Gastroesophageal sphincter (tissue), 4 donors: ENCODE results near the gene HPN. TPM values are rescaled to one million over a fixed set of nuclear protein-coding genes. Genes with fewer than 3 reads are reported as not detected.

ENCODE experiments used
- ATAC-seq: fragments of 150-250 bp; one replicate; pipeline ENCODE4 v1.9.1; 2016; ENCODE audit warnings: mild to moderate bottlenecking, moderate library complexity
- H3K27ac ChIP-seq, 4 donors: fragments of 200-600 bp; sonication (generic) in 3 of 4; 1 replicate in 3 of 4; 2 replicates in 1 of 4; pipeline ENCODE4 v1.5.1; 2016 to 2019
- H3K27me3 ChIP-seq: fragments of 200-600 bp; sonication (generic); one replicate; pipeline ENCODE4 v1.5.1; 2019
- H3K36me3 ChIP-seq, 2 donors: fragments of 200-600 bp; sonication (generic); one replicate each; pipeline ENCODE4 v1.5.1; 2019; ENCODE audit warnings: control low read depth in 1 of 2
- H3K4me1 ChIP-seq, 3 donors: fragments of 200-600 bp; sonication (generic); 1 replicate in 2 of 3; 2 replicates in 1 of 3; pipeline ENCODE4 v1.5.1; 2016 to 2019; ENCODE audit warnings: control low read depth in 2 of 3
- H3K4me3 ChIP-seq, 2 donors: fragments of 200-600 bp; sonication (generic); one replicate each; pipeline ENCODE4 v1.5.1; 2019; ENCODE audit warnings: mild to moderate bottlenecking in 1 of 2, moderate library complexity in 1 of 2
- H3K9me3 ChIP-seq, 3 donors: fragments of 200-600 bp; sonication (generic); one replicate each; pipeline ENCODE4 v1.5.1; 2017 to 2019; ENCODE audit warnings: control low read depth in 2 of 3
- EP300 ChIP-seq: sonication (generic); formaldehyde crosslinking; IDR thresholded peaks from one replicate; pipeline ENCODE4 v1.6.1; 2017; ENCODE audit warnings: antibody characterized with exemption, mild to moderate bottlenecking
- POLR2A ChIP-seq, 2 donors: fragments of 450-650 bp; IDR thresholded peaks; one replicate each; pipeline ENCODE4 v1.6.1; 2017; ENCODE audit warnings: antibody characterized with exemption in 2 of 2, mild to moderate bottlenecking in 2 of 2, moderate library complexity in 1 of 2
- POLR2AphosphoS5 ChIP-seq: sonication (generic); formaldehyde crosslinking; IDR thresholded peaks from one replicate; pipeline ENCODE4 v1.6.1; 2017; ENCODE audit warnings: antibody characterized with exemption
- WGBS, 2 donors: methylation state at CpG; one replicate each; pipeline ENCODE4 v1.1.5; 2018; ENCODE audit warnings: low coverage in 1 of 2; 5-methylcytosine and 5-hydroxymethylcytosine counted together
- total RNA-seq, 4 donors: library from RNA; depleted of rRNA; stranded (reverse); fragments of >200 nt; gene quantifications; one replicate each; pipeline ENCODE4 v1.1.0, GENCODE V29; 2016
- TF ChIP-seq, protein P1 (sequence below), 4 experiments: fragments of 200-600 bp in 2 of 4; fragments of 450-650 bp in 2 of 4; sonication (generic) in 1 of 4; IDR thresholded peaks; one replicate each; pipeline ENCODE4 v1.5.1; 2017 to 2019; ENCODE audit warnings: antibody characterized with exemption in 4 of 4, mild to moderate bottlenecking in 2 of 4, moderate library complexity in 2 of 4

The HPN gene
- total RNA-seq, 4 donors from 2014 or later, result 0.17 to 1.2 (median 0.27) TPM; not detected in 1

DNA sequence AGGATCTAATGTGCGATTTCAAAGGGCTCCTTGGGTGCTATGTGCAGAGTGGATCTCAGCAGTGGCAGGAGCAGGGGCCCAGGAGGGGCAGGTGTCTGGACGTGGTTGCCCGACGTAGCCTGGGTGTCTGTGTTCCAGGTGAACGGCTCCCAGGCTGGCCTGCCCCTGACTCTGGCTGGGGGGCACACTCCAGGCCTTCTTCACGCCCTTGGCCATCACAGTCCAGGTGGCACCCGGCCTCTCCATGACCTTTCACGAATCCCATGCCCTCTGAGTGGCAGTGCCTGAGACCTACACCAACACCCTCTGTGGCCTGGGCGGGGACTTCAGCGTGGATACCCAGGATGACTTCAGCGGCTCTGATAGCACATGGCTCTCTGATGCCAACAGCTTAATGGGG is 62.8 kb downstream of the HPN start:
- no peak overlapping the region for H3K4me3 ChIP-seq
- H3K27me3 ChIP-seq, result peaks cover 7% of the 10 kb centered on the region
- ATAC-seq, result no peak
- WGBS, 2 donors, result 76 to 100% methylated on average over 1 to 6 of the region's 11 CpGs
- TF ChIP-seq POLR2A (IDR thresholded peaks at IDR 0.05) (no peak), EP300 (no peak), POLR2AphosphoS5 (no peak)
- TF ChIP-seq, protein P1, sequence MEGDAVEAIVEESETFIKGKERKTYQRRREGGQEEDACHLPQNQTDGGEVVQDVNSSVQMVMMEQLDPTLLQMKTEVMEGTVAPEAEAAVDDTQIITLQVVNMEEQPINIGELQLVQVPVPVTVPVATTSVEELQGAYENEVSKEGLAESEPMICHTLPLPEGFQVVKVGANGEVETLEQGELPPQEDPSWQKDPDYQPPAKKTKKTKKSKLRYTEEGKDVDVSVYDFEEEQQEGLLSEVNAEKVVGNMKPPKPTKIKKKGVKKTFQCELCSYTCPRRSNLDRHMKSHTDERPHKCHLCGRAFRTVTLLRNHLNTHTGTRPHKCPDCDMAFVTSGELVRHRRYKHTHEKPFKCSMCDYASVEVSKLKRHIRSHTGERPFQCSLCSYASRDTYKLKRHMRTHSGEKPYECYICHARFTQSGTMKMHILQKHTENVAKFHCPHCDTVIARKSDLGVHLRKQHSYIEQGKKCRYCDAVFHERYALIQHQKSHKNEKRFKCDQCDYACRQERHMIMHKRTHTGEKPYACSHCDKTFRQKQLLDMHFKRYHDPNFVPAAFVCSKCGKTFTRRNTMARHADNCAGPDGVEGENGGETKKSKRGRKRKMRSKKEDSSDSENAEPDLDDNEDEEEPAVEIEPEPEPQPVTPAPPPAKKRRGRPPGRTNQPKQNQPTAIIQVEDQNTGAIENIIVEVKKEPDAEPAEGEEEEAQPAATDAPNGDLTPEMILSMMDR (IDR thresholded peaks at IDR 0.05), result no peak
- H3K4me1 ChIP-seq, result no peaks in the 10 kb centered on the region
- no peaks in the 10 kb centered on the region for H3K9me3 ChIP-seq
- H3K27ac ChIP-seq, result no peak overlapping the region
- no peaks in the 10 kb centered on the region for H3K36me3 ChIP-seq

DNA sequence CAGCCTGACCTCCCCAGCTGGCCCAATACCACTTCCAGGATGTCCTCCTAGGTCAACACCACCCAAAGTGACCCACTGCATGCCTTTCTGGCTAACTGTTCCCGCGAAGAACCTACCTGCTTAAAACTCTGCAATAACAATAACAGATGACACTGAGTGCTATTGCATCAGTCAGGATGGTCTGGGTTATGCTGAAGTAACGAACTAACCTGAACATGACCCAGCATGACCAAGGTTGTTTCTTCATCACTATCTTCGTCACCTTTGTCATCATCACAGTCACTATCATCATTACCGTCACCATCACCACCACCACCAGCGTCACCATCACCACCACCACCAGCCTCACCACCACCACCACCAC is 63.5 kb downstream of the HPN start:
- H3K27me3 ChIP-seq, result peaks cover 13% of the 10 kb centered on the region
- H3K4me3 ChIP-seq, result no peak overlapping the region
- no peak for TF ChIP-seq EP300
- TF ChIP-seq, protein P1 (IDR thresholded peaks at IDR 0.05), result no peak
- no peak for TF ChIP-seq POLR2AphosphoS5
- no peak for TF ChIP-seq POLR2A (IDR thresholded peaks at IDR 0.05)
- H3K27ac ChIP-seq, result no peak overlapping the region
- no peak for ATAC-seq
- H3K9me3 ChIP-seq, result no peaks in the 10 kb centered on the region
- H3K4me1 ChIP-seq, result no peaks in the 10 kb centered on the region
- WGBS, 2 donors, result 99 to 100% methylated on average over 4 to 6 of the region's 6 CpGs
- H3K36me3 ChIP-seq, result no peaks in the 10 kb centered on the region

DNA sequence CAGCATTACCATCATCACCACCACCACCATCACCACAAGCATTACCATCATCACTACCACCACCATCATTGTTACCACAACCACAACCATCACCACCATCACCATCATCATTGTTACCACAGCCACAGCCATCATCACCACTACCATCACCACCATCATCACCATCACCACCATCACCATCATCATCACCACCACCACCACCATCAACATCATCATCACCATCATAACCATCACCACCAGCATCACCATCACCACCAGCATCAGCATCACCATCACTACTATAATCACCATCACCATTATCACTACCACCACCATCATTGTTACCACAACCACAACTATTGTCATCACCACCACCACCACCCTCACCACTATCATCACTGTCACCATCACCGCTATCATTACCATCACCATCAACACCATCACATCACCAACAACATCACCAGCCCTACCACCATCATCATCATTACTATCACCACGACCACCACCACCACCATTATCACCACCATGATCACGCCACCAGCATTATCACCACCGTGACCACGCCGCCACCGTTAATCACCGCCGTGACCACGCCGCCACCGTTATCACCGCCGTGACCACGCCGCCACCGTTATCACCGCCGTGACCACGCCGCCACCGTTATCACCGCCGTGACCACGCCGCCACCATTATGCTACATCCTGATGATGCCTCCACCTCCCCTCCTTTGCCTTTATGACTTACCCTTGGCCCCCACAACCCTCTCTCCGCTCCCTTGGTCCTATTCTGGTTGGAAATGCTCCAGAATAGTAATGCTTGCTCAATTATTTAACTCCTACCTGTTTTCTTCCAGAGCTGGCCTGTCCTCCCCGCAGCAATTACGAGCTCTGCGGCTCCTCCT is 64.1 kb downstream of the HPN start:
- 85 to 86% methylated on average over 10 to 27 of the region's 30 CpGs for WGBS, 2 donors
- no peaks in the 10 kb centered on the region for H3K9me3 ChIP-seq
- H3K36me3 ChIP-seq, result no peaks in the 10 kb centered on the region
- no peak overlapping the region for H3K4me3 ChIP-seq
- H3K27me3 ChIP-seq, result peaks cover 13% of the 10 kb centered on the region
- TF ChIP-seq POLR2AphosphoS5 (no peak), EP300 (no peak)
- no peak for ATAC-seq
- H3K27ac ChIP-seq, result peak overlapping the region in 3 of 4 donors; percentile 28 to 56 (median 39)
- no peaks in the 10 kb centered on the region for H3K4me1 ChIP-seq

DNA sequence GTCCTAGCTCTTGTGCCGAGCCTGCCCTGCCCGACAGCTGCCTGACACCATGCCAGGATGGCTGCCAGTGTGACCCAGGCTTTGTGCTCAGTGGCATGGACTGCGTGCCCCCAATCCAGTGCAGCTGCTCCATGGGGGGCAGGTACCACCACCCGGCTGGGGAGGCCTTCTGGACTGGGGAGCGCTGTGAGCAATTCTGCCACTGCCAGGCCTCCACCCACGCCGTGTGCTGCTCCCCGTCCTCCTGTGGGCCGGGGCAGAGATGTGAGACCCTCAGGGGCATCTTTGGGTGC is 64.7 kb downstream of the HPN start:
- WGBS, 2 donors, result 100% methylated on average over 2 of the region's 9 CpGs; no CpG with 5 or more reads in 1 of the 2 donors
- H3K9me3 ChIP-seq, result no peaks in the 10 kb centered on the region
- H3K36me3 ChIP-seq, result no peaks in the 10 kb centered on the region
- TF ChIP-seq POLR2AphosphoS5 (no peak), EP300 (no peak), POLR2A (IDR thresholded peaks at IDR 0.05) (no peak)
- TF ChIP-seq, protein P1 (IDR thresholded peaks at IDR 0.05), result no peak
- peak overlapping the region in 3 of 4 donors; percentile 28 to 56 (median 39) for H3K27ac ChIP-seq
- no peaks in the 10 kb centered on the region for H3K4me1 ChIP-seq
- no peak for ATAC-seq
- peaks cover 17% of the 10 kb centered on the region for H3K27me3 ChIP-seq
- H3K4me3 ChIP-seq, result no peak overlapping the region

DNA sequence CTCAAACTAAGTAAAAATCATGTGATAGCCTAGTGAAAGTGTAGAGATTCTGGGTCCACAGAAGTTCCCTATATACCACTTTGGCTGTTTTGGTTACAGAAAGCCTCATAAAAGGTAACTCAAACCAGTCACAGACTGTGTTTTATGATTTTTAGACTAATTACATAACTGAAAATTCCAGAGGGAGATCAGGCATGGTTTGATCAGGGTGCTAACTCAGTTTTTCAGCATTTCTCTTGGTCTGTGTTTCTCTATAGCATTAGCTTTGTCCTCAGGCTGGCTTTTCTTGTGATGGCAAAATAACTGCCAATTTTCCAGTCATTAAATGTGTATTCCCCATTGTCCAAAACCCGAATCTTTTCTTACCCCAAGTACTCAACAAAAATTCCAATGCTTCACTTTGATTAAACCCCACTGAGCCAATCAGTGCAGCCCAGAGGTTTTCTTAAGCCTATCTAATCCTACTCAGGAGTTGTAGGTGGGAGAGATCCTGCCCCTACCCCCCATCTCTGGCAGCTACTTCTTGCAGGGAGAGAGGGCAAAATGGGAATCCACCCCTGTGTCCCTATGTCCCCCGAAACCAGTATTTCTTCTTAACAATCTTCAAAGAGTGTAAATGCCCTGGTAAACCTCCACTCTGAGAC is 65.5 kb downstream of the HPN start:
- 82% methylated on average over 1 of the region's 2 CpGs; no CpG with 5 or more reads in 1 of the 2 donors for WGBS, 2 donors
- peaks cover 25% of the 10 kb centered on the region for H3K27me3 ChIP-seq
- peak overlapping the region in 3 of 4 donors; percentile 28 to 56 (median 39) for H3K27ac ChIP-seq
- H3K4me1 ChIP-seq, result no peaks in the 10 kb centered on the region
- ATAC-seq, result no peak
- no peak for TF ChIP-seq POLR2A (IDR thresholded peaks at IDR 0.05)
- TF ChIP-seq, protein P1 (IDR thresholded peaks at IDR 0.05), result no peak
- no peak for TF ChIP-seq EP300
- TF ChIP-seq POLR2AphosphoS5, result no peak
- no peak overlapping the region for H3K4me3 ChIP-seq
- H3K36me3 ChIP-seq, result no peaks in the 10 kb centered on the region
- no peaks in the 10 kb centered on the region for H3K9me3 ChIP-seq
